ENCODE results near the gene POU2F2.

POU2F2 gene

DNA sequence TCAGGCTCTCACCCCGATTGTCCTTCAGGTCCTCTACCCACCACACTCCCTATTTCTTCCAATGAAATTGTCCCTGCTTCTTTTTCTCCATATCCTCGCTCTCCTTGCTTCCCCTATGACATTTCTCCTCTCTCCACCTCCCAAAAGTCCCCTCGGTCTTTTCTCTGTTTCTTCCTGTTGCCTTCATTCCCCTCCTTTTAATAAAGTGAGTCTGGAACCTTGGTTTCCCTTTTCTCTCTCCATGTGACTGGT lies 57.0 kb downstream of the POU2F2 start:
- no peak for DNase-seq (ENCODE audit: insufficient read length, low spot score)
- no peak for FAIRE-seq
- no peak for TF ChIP-seq CTCF (IDR thresholded peaks at IDR 0.05; ENCODE audit: insufficient read depth, missing control alignments)

DNA sequence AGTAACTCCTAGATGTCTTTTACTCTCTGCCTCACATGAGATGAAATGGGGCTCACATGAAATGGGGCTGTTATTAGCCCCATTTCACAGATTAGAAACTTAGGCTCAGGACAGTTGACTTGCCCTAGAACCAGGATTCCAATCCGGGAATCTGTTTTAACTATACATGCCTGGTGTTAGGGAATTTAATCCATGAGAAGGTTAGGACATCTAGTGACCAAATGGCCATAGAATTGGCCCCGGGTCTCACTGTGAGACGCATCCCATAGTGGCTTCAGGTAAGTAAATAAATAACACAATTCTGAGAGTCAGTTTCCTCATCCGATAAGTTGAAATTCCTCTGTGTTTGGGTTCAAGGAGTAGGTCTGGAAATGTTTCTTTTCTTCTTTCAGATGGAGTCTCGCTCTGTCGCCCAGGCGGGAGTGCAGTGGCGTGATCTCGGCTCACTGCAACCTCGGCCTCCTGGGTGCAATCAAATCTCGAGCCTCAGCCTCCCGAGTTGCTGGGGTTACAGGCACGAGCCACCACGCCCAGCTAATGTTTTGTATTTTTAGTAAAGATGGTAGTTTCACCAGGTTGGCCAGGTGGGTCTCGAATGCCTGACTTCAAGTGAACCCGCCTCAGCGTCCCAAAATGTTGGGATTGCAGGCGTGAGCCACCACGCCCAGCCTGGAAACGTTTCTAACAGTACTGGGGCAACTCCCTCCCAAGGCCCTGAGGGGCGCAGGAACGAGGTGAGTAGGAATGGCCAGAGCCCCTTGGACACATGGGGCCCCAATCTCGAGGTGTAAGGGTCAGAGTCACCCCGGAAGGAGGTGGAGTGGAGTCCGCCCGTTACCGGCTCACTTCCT lies 57.5 kb downstream of the POU2F2 start:
- no peak for FAIRE-seq
- no peak for TF ChIP-seq CTCF (IDR thresholded peaks at IDR 0.05; ENCODE audit: insufficient read depth, missing control alignments)
- no peak for DNase-seq (ENCODE audit: insufficient read length, low spot score)

- no peak for TF ChIP-seq CTCF (IDR thresholded peaks at IDR 0.05; ENCODE audit: insufficient read depth, missing control alignments)
- DNase-seq (ENCODE audit: insufficient read length, low spot score) = no peak
- FAIRE-seq = no peak
Observed at GRCh38 chr19:42071247-42071646, 61.0 kb downstream of the POU2F2 start.

GRCh38 chr19:42069619-42070351 lies 62.5 kb downstream of the POU2F2 start, which contains the start of gene GRIK5:
TSS of gene GRIK5 (minus strand) at chr19:42070206. CDS start at chr19:42065770, 4,436 bp downstream.
- no peak for TF ChIP-seq CTCF (IDR thresholded peaks at IDR 0.05; ENCODE audit: insufficient read depth, missing control alignments)
- DNase-seq (ENCODE audit: insufficient read length, low spot score) (no peak), FAIRE-seq (no peak)

- no peak for TF ChIP-seq CTCF (IDR thresholded peaks at IDR 0.05; ENCODE audit: insufficient read depth, missing control alignments)
- DNase-seq (ENCODE audit: insufficient read length, low spot score) (no peak), FAIRE-seq (no peak)
Observed at GRCh38 chr19:42068756-42069571, 63.3 kb downstream of the POU2F2 start.

DNA sequence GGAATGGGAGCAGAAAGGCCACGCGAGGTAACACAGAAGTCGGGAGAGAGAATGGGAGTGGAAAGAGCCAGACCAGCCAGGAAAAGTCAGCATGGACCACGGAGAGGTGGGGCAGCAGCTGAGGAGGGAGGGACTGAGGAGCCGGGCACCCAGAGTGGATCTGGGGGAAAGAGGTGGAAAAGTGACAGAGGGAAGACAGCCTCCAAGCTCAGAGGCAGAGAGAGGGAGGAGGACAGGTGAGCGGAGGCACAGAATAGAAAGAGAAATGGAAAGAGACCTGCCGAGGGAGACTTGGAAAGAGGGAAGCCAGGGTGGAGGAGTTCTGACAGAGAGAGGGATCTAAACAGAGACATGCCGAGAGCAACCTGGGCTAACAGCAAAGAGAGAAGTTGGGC lies 63.9 kb downstream of the POU2F2 start:
- DNase-seq (ENCODE audit: insufficient read length, low spot score) (no peak), FAIRE-seq (no peak)
- TF ChIP-seq CTCF (IDR thresholded peaks at IDR 0.05; ENCODE audit: insufficient read depth, missing control alignments) = no peak

All from D721Med (cell line).